SK-N-SH (cell line): Measurements from ENCODE around the gene RTP2. TPM values are rescaled to one million over a fixed set of nuclear protein-coding genes. Genes with fewer than 3 reads are reported as not detected.

Experiments
- CTCF ChIA-PET: fragments of 300-600, 350-600 bp; formaldehyde crosslinking; extraction: SDS; loops from one replicate; lab custom pipeline; 2021; lab: Yijun Ruan, JAX
- POLR2A ChIA-PET: fragments of 350-600 bp; sonication (Branson Sonifier 250); formaldehyde crosslinking; extraction: SDS; loops from one replicate; lab custom pipeline; 2020; ENCODE audit warnings: antibody characterized with exemption, inconsistent platforms; lab: Yijun Ruan, JAX
- DNase-seq: peaks from one replicate; pipeline ENCODE4 v3.0.0; 2012
- H2AFZ ChIP-seq: fragments of 200-600 bp; sonication (generic); 2 replicates; pipeline ENCODE4 v1.8.1; 2016; ENCODE audit warnings: antibody characterized with exemption, mild to moderate bottlenecking, low read depth
- H3F3A ChIP-seq: fragments of 200-600 bp; sonication (generic); replicated peaks from 2 replicates; pipeline ENCODE3; 2016; ENCODE audit warnings: antibody characterized with exemption, mild to moderate bottlenecking; ENCODE audit not compliant: insufficient read depth
- H3K27ac ChIP-seq, 2 experiments: fragments of 200-500 bp in 1 of 2; fragments of 200-600 bp in 1 of 2; sonication (Bioruptor generic) in 1 of 2; sonication (generic), shearing (Covaris generic) in 1 of 2; 2 replicates each; pipeline versions ENCODE4 v1.5.1 to v1.6.1; 2014 to 2016; ENCODE audit warnings: low read depth in 2 of 2, inconsistent platforms in 1 of 2, low read length in 1 of 2, mild to moderate bottlenecking in 1 of 2, mixed read lengths in 1 of 2
- H3K27me3 ChIP-seq: fragments of 200-600 bp; sonication (generic), shearing (Covaris generic); 2 replicates; pipeline ENCODE4 v1.6.1; 2016; ENCODE audit warnings: mixed run types; ENCODE audit not compliant: insufficient read depth
- H3K36me3 ChIP-seq, 2 experiments: fragments of 200-500 bp in 1 of 2; fragments of 200-600 bp in 1 of 2; sonication (Bioruptor generic) in 1 of 2; sonication (generic) in 1 of 2; replicated peaks in 1 of 2; 2 replicates each; pipeline versions ENCODE3 to v1.5.1; 2014 to 2016; ENCODE audit warnings: low read length in 1 of 2, mild to moderate bottlenecking in 1 of 2; ENCODE audit not compliant: insufficient read depth in 2 of 2, control insufficient read depth in 1 of 2
- H3K4me1 ChIP-seq, 2 experiments: fragments of 200-500 bp in 1 of 2; fragments of 200-600 bp in 1 of 2; sonication (Bioruptor generic) in 1 of 2; sonication (generic), shearing (Covaris generic) in 1 of 2; 2 replicates each; pipeline versions ENCODE4 v1.5.1 to v1.6.1; 2014 to 2016; ENCODE audit warnings: low read depth in 1 of 2, low read length in 1 of 2, mixed run types in 1 of 2; ENCODE audit not compliant: insufficient read depth in 2 of 2, control insufficient read depth in 1 of 2
- H3K4me2 ChIP-seq: fragments of 200-600 bp; sonication (generic), shearing (Covaris generic); 2 replicates; pipeline ENCODE4 v1.6.1; 2017; ENCODE audit warnings: mixed run types
- H3K4me3 ChIP-seq, 2 experiments: fragments of 200-500 bp in 1 of 2; fragments of 200-600 bp in 1 of 2; sonication (Bioruptor generic) in 1 of 2; sonication (generic), shearing (Covaris generic) in 1 of 2; 2 replicates each; pipeline versions ENCODE4 v1.5.1 to v1.8.1; 2014 to 2016; ENCODE audit warnings: low read depth in 2 of 2, inconsistent platforms in 1 of 2, low read length in 1 of 2, mild to moderate bottlenecking in 1 of 2, mixed read lengths in 1 of 2, moderate library complexity in 1 of 2
- H3K79me2 ChIP-seq: fragments of 200-600 bp; sonication (generic); 2 replicates; pipeline ENCODE4 v1.8.1; 2017; ENCODE audit warnings: mild to moderate bottlenecking; ENCODE audit not compliant: insufficient read depth
- H3K9ac ChIP-seq: fragments of 200-600 bp; sonication (generic); 2 replicates; pipeline ENCODE4 v1.6.1; 2017; ENCODE audit warnings: mixed run types
- H3K9me2 ChIP-seq: fragments of 200-600 bp; sonication (generic); 2 replicates; pipeline ENCODE4 v1.6.1; 2017; ENCODE audit warnings: mixed run types
- H3K9me3 ChIP-seq: fragments of 200-600 bp; sonication (generic); 2 replicates; pipeline ENCODE4 v1.6.1; 2017; ENCODE audit warnings: mixed run types, mild to moderate bottlenecking, moderate library complexity
- H4K20me1 ChIP-seq: fragments of 200-600 bp; sonication (generic); 2 replicates; pipeline ENCODE4 v1.6.1; 2017; ENCODE audit warnings: mild to moderate bottlenecking, mixed run types; ENCODE audit not compliant: insufficient read depth
- CHD2 ChIP-seq: fragments of 150-350 bp; IDR thresholded peaks from 2 replicates; pipeline ENCODE4 v1.6.1; 2018; ENCODE audit warnings: low read length; ENCODE audit not compliant: partially characterized antibody
- EP300 ChIP-seq, 2 experiments: IDR thresholded peaks; 2 replicates each; pipeline versions ENCODE4 v1.4.0 to v1.6.1; 2012; ENCODE audit warnings: borderline replicate concordance in 1 of 2, low read depth in 1 of 2, low read length in 1 of 2
- EZH2phosphoT487 ChIP-seq: fragments of 200-600 bp; sonication (generic); IDR thresholded peaks from 2 replicates; pipeline ENCODE4 v1.6.1; 2017; ENCODE audit warnings: low read depth, mixed run types, mild to moderate bottlenecking, antibody characterized with exemption, moderate library complexity, borderline replicate concordance
- FOXJ3 ChIP-seq: sonication (generic); formaldehyde crosslinking; IDR thresholded peaks from 2 replicates; pipeline ENCODE4 v1.5.1; 2020; ENCODE audit warnings: mild to moderate bottlenecking, missing genetic modification reagents
- FOXM1 ChIP-seq: IDR thresholded peaks from 2 replicates; pipeline ENCODE4 v1.4.0; 2012; ENCODE audit warnings: low read depth, mild to moderate bottlenecking
- GABPA ChIP-seq: IDR thresholded peaks from 2 replicates; pipeline ENCODE4 v1.4.0; 2012; ENCODE audit warnings: low read depth, mild to moderate bottlenecking
- GATA2 ChIP-seq: sonication (generic); formaldehyde crosslinking; IDR thresholded peaks from 2 replicates; pipeline ENCODE4 v1.5.0; 2020; ENCODE audit warnings: mild to moderate bottlenecking, missing genetic modification reagents
- MXI1 ChIP-seq: IDR thresholded peaks from 2 replicates; pipeline ENCODE4 v1.6.1; 2012; ENCODE audit warnings: mild to moderate bottlenecking, low read depth, low read length, improper control_type of control experiment
- NRF1 ChIP-seq: IDR thresholded peaks from 2 replicates; pipeline ENCODE4 v1.6.1; 2012; ENCODE audit warnings: low read depth, mild to moderate bottlenecking, low read length
- POLR2AphosphoS5 ChIP-seq: IDR thresholded peaks from 2 replicates; pipeline ENCODE4 v1.6.1; 2012; ENCODE audit warnings: low read depth, low read length
- RXRA ChIP-seq: IDR thresholded peaks from 2 replicates; pipeline ENCODE4 v1.4.0; 2012; ENCODE audit warnings: low read depth, mild to moderate bottlenecking, borderline replicate concordance
- SMC3 ChIP-seq: IDR thresholded peaks from 2 replicates; pipeline ENCODE4 v1.6.1; 2012; ENCODE audit warnings: low read depth, low read length, improper control_type of control experiment
- TCF12 ChIP-seq: IDR thresholded peaks from 2 replicates; pipeline ENCODE4 v1.4.0; 2012
- TEAD4 ChIP-seq: IDR thresholded peaks from 2 replicates; pipeline ENCODE4 v1.4.0; 2012; ENCODE audit warnings: mild to moderate bottlenecking, borderline replicate concordance; ENCODE audit not compliant: insufficient read depth
- USF1 ChIP-seq: IDR thresholded peaks from 2 replicates; pipeline ENCODE4 v1.4.0; 2012; ENCODE audit warnings: low read depth, borderline replicate concordance
- USF2 ChIP-seq: fragments of 150-350 bp; IDR thresholded peaks from 2 replicates; pipeline ENCODE4 v1.6.1; 2017; ENCODE audit warnings: antibody characterized with exemption, low read length, low read depth, borderline replicate concordance
- WGBS: methylation state at CpG from one replicate; pipeline ENCODE4 v1.1.6; 2017; ENCODE audit warnings: low lambda C conversion rate; 5-methylcytosine and 5-hydroxymethylcytosine counted together
- polyA plus RNA-seq, 3 experiments: library from polyadenylated mRNA; depleted of rRNA; stranded (reverse); fragments of >200 nt; gene quantifications; 2 replicates each; pipeline ENCODE4 v1.2.3, GENCODE V29; 2012
- TF ChIP-seq, protein P1 (sequence below): IDR thresholded peaks from 2 replicates; pipeline ENCODE4 v1.4.0; 2012; ENCODE audit warnings: low read depth
- TF ChIP-seq, protein P2 (sequence below): fragments of 200-600 bp; sonication (generic); IDR thresholded peaks from 2 replicates; pipeline ENCODE4 v1.6.1; 2017; ENCODE audit warnings: antibody characterized with exemption, mild to moderate bottlenecking, moderate library complexity
- TF ChIP-seq, protein P3 (sequence below): IDR thresholded peaks from 2 replicates; pipeline ENCODE4 v1.4.0; 2012; ENCODE audit warnings: low read depth, borderline replicate concordance
- TF ChIP-seq, protein P4 (sequence below): IDR thresholded peaks from 2 replicates; pipeline ENCODE4; 2012

RTP2 gene
- polyA plus RNA-seq, 1 of the 3 experiments (the other 2 are of a cell fraction): 0.07 TPM

GRCh38 chr3:187677604-187678003 lies 24.8 kb downstream of the RTP2 start:
- ChIA-PET POLR2A (no interaction called here), CTCF (interaction anchor here (0.6 to 3.1 kb wide), 3 partner anchors 17 to 39 kb away, joined by 4 to 27 read pairs (median 4); no protein-coding TSS in a partner anchor)
- H3F3A ChIP-seq: no peaks in the 10 kb centered on the region
- no peaks in the 10 kb centered on the region for H3K9me2 ChIP-seq
- H3K4me2 ChIP-seq: no peak overlapping the region
- WGBS: 7% methylated on average over 1 of the region's 1 CpG
- H3K9me3 ChIP-seq: no peaks in the 10 kb centered on the region
- peaks cover 37% of the 10 kb centered on the region; the same call in 1 of the 2 replicates for H3K27me3 ChIP-seq
- H3K79me2 ChIP-seq: no peaks in the 10 kb centered on the region
- H3K4me1 ChIP-seq: no peaks in the 10 kb centered on the region
- no peak overlapping the region for H3K9ac ChIP-seq
- no peak overlapping the region for H3K4me3 ChIP-seq
- H4K20me1 ChIP-seq: no peaks in the 10 kb centered on the region
- no peaks in the 10 kb centered on the region for H3K36me3 ChIP-seq
- no peak for DNase-seq
- H3K27ac ChIP-seq: no peak overlapping the region
- H2AFZ ChIP-seq: no peak overlapping the region
- TF ChIP-seq EZH2phosphoT487: no peak
- TF ChIP-seq, protein P1, sequence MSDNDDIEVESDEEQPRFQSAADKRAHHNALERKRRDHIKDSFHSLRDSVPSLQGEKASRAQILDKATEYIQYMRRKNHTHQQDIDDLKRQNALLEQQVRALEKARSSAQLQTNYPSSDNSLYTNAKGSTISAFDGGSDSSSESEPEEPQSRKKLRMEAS: no peak
- TF ChIP-seq, protein P2, sequence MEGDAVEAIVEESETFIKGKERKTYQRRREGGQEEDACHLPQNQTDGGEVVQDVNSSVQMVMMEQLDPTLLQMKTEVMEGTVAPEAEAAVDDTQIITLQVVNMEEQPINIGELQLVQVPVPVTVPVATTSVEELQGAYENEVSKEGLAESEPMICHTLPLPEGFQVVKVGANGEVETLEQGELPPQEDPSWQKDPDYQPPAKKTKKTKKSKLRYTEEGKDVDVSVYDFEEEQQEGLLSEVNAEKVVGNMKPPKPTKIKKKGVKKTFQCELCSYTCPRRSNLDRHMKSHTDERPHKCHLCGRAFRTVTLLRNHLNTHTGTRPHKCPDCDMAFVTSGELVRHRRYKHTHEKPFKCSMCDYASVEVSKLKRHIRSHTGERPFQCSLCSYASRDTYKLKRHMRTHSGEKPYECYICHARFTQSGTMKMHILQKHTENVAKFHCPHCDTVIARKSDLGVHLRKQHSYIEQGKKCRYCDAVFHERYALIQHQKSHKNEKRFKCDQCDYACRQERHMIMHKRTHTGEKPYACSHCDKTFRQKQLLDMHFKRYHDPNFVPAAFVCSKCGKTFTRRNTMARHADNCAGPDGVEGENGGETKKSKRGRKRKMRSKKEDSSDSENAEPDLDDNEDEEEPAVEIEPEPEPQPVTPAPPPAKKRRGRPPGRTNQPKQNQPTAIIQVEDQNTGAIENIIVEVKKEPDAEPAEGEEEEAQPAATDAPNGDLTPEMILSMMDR: no peak
- TF ChIP-seq GATA2 (CRISPR knock-in tag): no peak
- no peak for TF ChIP-seq USF1
- no peak for TF ChIP-seq USF2
- TF ChIP-seq, protein P3, sequence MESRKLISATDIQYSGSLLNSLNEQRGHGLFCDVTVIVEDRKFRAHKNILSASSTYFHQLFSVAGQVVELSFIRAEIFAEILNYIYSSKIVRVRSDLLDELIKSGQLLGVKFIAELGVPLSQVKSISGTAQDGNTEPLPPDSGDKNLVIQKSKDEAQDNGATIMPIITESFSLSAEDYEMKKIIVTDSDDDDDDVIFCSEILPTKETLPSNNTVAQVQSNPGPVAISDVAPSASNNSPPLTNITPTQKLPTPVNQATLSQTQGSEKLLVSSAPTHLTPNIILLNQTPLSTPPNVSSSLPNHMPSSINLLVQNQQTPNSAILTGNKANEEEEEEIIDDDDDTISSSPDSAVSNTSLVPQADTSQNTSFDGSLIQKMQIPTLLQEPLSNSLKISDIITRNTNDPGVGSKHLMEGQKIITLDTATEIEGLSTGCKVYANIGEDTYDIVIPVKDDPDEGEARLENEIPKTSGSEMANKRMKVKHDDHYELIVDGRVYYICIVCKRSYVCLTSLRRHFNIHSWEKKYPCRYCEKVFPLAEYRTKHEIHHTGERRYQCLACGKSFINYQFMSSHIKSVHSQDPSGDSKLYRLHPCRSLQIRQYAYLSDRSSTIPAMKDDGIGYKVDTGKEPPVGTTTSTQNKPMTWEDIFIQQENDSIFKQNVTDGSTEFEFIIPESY: no peak
- TF ChIP-seq FOXM1: no peak
- TF ChIP-seq, protein P4, sequence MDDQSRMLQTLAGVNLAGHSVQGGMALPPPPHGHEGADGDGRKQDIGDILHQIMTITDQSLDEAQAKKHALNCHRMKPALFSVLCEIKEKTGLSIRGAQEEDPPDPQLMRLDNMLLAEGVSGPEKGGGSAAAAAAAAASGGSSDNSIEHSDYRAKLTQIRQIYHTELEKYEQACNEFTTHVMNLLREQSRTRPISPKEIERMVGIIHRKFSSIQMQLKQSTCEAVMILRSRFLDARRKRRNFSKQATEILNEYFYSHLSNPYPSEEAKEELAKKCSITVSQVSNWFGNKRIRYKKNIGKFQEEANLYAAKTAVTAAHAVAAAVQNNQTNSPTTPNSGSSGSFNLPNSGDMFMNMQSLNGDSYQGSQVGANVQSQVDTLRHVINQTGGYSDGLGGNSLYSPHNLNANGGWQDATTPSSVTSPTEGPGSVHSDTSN: no peak
- TF ChIP-seq MXI1: no peak
- TF ChIP-seq CHD2: no peak
- TF ChIP-seq FOXJ3 (CRISPR knock-in tag): no peak
- no peak for TF ChIP-seq TEAD4
- TF ChIP-seq RXRA: no peak
- no peak for TF ChIP-seq SMC3
- no peak for TF ChIP-seq POLR2AphosphoS5
- no peak for TF ChIP-seq NRF1
- TF ChIP-seq GABPA: no peak
- no peak for TF ChIP-seq TCF12
- no peak for TF ChIP-seq EP300 (IDR thresholded peaks at IDR 0.05; ENCODE audit: borderline replicate concordance in 1 of 2, low read depth in 1 of 2, low read length in 1 of 2)
